ENCODE data around the gene NSD1.

DNA sequence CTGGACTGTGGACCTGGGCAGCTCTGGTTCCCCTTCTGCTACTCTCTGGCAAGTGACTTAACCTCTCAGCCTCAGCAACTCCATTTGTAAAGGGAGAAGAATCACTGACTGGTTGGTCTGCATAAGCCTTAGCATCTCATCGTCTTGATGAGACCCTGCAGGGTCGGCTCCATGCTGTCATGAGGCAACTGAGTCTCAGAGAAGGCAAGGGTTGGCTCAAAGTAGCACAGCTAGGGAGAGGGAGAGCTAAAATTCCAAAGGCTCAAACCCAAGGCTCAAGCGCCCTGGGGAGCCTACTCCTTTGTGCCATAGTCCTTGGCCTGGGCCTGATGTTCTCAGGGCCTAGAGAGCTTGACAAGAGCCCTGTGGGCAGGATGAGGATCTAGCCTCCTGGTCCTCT is 42.3 kb upstream of the NSD1 start:
- TF ChIP-seq, protein P1, sequence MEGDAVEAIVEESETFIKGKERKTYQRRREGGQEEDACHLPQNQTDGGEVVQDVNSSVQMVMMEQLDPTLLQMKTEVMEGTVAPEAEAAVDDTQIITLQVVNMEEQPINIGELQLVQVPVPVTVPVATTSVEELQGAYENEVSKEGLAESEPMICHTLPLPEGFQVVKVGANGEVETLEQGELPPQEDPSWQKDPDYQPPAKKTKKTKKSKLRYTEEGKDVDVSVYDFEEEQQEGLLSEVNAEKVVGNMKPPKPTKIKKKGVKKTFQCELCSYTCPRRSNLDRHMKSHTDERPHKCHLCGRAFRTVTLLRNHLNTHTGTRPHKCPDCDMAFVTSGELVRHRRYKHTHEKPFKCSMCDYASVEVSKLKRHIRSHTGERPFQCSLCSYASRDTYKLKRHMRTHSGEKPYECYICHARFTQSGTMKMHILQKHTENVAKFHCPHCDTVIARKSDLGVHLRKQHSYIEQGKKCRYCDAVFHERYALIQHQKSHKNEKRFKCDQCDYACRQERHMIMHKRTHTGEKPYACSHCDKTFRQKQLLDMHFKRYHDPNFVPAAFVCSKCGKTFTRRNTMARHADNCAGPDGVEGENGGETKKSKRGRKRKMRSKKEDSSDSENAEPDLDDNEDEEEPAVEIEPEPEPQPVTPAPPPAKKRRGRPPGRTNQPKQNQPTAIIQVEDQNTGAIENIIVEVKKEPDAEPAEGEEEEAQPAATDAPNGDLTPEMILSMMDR (IDR thresholded peaks at IDR 0.05) = no peak
- TF ChIP-seq POLR2A (IDR thresholded peaks at IDR 0.05) = no peak

Data from thyroid gland (tissue), 4 donors.